ENCODE results near the gene STMP1. TPM values are rescaled to one million over a fixed set of nuclear protein-coding genes. Genes with fewer than 3 reads are reported as not detected.
"Not testable (repeated sequence)": the region's sequence is repeated elsewhere in the genome, so short reads cannot be mapped to it uniquely, and the experiment has no call there.

Gene STMP1
- total and polyA plus RNA-seq, 2 experiments from 2014 or later, result 17.7 to 91.1 TPM

GRCh38 chr7:135685306-135686084, 23.2 kb downstream of the STMP1 start:
- Histone ChIP-seq H3K36me3 (peaks cover 11% of the 10 kb centered on the region), H3K27me3 (no peaks in the 10 kb centered on the region), H3K27ac (no peak overlapping the region), H3K4me3 (no peak overlapping the region), H3K4me1 (ENCODE audit: low read depth) (peaks cover 22% of the 10 kb centered on the region), H3K9me3 (ENCODE audit: low read depth) (no peaks in the 10 kb centered on the region)
- no peak for DNase-seq (ENCODE audit: low read depth in 1 of 2, low spot score in 1 of 2)
- no peak for TF ChIP-seq CTCF (IDR thresholded peaks at IDR 0.05; ENCODE audit: low read depth, low read length)

GRCh38 chr7:135687466-135687865, 25.2 kb downstream of the STMP1 start:
- Histone ChIP-seq H3K4me1 (ENCODE audit: low read depth) (peaks cover 10% of the 10 kb centered on the region), H3K27me3 (no peaks in the 10 kb centered on the region), H3K9me3 (ENCODE audit: low read depth) (no peaks in the 10 kb centered on the region), H3K4me3 (no peak overlapping the region), H3K36me3 (peaks cover 11% of the 10 kb centered on the region), H3K27ac (no peak overlapping the region)
- no peak for TF ChIP-seq CTCF (IDR thresholded peaks at IDR 0.05; ENCODE audit: low read depth, low read length)
- DNase-seq (ENCODE audit: low read depth in 1 of 2, low spot score in 1 of 2), result no peak

GRCh38 chr7:135690566-135690965, 28.3 kb downstream of the STMP1 start:
- no peak for DNase-seq (ENCODE audit: low read depth in 1 of 2, low spot score in 1 of 2)
- Histone ChIP-seq H3K27me3 (no peaks in the 10 kb centered on the region), H3K36me3 (peaks cover 11% of the 10 kb centered on the region), H3K4me3 (no peak overlapping the region), H3K9me3 (ENCODE audit: low read depth) (no peaks in the 10 kb centered on the region), H3K27ac (no peak overlapping the region), H3K4me1 (ENCODE audit: low read depth) (peaks cover 12% of the 10 kb centered on the region)
- TF ChIP-seq CTCF (IDR thresholded peaks at IDR 0.05; ENCODE audit: low read depth, low read length), result no peak

GRCh38 chr7:135692055-135692454, 29.7 kb downstream of the STMP1 start:
- no peak for DNase-seq (ENCODE audit: low read depth in 1 of 2, low spot score in 1 of 2)
- H3K4me1 ChIP-seq (ENCODE audit: low read depth), result peaks cover 12% of the 10 kb centered on the region
- peaks cover 11% of the 10 kb centered on the region for H3K36me3 ChIP-seq
- no peak overlapping the region for H3K4me3 ChIP-seq
- no peak overlapping the region for H3K27ac ChIP-seq
- H3K27me3 ChIP-seq, result no peaks in the 10 kb centered on the region
- H3K9me3 ChIP-seq (ENCODE audit: low read depth), result no peaks in the 10 kb centered on the region
- no peak for TF ChIP-seq CTCF (IDR thresholded peaks at IDR 0.05; ENCODE audit: low read depth, low read length)

GRCh38 chr7:135692606-135693005, 30.3 kb downstream of the STMP1 start:
- H3K27ac ChIP-seq; H3K36me3 ChIP-seq; H3K27me3 ChIP-seq; H3K9me3 ChIP-seq (ENCODE audit: low read depth); H3K4me3 ChIP-seq; DNase-seq (ENCODE audit: low read depth in 1 of 2, low spot score in 1 of 2): not testable (repeated sequence)
- peaks cover 12% of the 10 kb centered on the region for H3K4me1 ChIP-seq (ENCODE audit: low read depth)

- TF ChIP-seq CTCF (IDR thresholded peaks at IDR 0.05; ENCODE audit: low read depth, low read length), result no peak
- no peaks in the 10 kb centered on the region for H3K9me3 ChIP-seq (ENCODE audit: low read depth)
- no peaks in the 10 kb centered on the region for H3K27me3 ChIP-seq
- no peak overlapping the region for H3K4me3 ChIP-seq
- H3K36me3 ChIP-seq, result peaks cover 8% of the 10 kb centered on the region
- peak in 1 of 2 donors; percentile 13 for DNase-seq (ENCODE audit: low read depth in 1 of 2, low spot score in 1 of 2)
- H3K27ac ChIP-seq, result peak overlapping the region; percentile 72
- peaks cover 12% of the 10 kb centered on the region for H3K4me1 ChIP-seq (ENCODE audit: low read depth)
These were observed 31.2 kb downstream of the STMP1 start for GRCh38 chr7:135693558-135693957.
